ENCODE results near the gene PAFAH1B1. TPM values are rescaled to one million over a fixed set of nuclear protein-coding genes. Genes with fewer than 3 reads are reported as not detected.
"Not testable (repeated sequence)": the region's sequence is repeated elsewhere in the genome, so short reads cannot be mapped to it uniquely, and the experiment has no call there.

Gene PAFAH1B1
- 142 and 155 TPM in 2 replicates for total RNA-seq

- intact Hi-C loops (cut with micrococcal nuclease): loop anchor here (1.0 to 5.0 kb wide), 3 partner anchors 84 to 192 kb away; partner anchors contain the start of genes CLUH and MNT
Observed at GRCh38 chr17:2592971-2593820, at the start of gene PAFAH1B1. Gene PAFAH1B1, plus strand, starts transcription at chr17:2593654. Its CDS starts 44,635 bp downstream, at chr17:2638289.

GRCh38 chr17:2545393-2545792, 48.1 kb upstream of the PAFAH1B1 start:
- intact Hi-C loops (cut with micrococcal nuclease): no loop called here

- intact Hi-C loops (cut with micrococcal nuclease): no loop called here
Observed at GRCh38 chr17:2547176-2547575, 46.3 kb upstream of the PAFAH1B1 start.

GRCh38 chr17:2548026-2548425, 45.4 kb upstream of the PAFAH1B1 start:
- intact Hi-C loops (cut with micrococcal nuclease): not testable (repeated sequence)

GRCh38 chr17:2549392-2550211, 43.9 kb upstream of the PAFAH1B1 start:
- intact Hi-C loops (cut with micrococcal nuclease): no loop called here

- intact Hi-C loops (cut with micrococcal nuclease): no loop called here
Observed at GRCh38 chr17:2551493-2551892, 42.0 kb upstream of the PAFAH1B1 start.

GRCh38 chr17:2551928-2552327, 41.5 kb upstream of the PAFAH1B1 start:
- intact Hi-C loops (cut with micrococcal nuclease): no loop called here

GRCh38 chr17:2560658-2561057, 32.8 kb upstream of the PAFAH1B1 start:
- intact Hi-C loops (cut with micrococcal nuclease): no loop called here

GRCh38 chr17:2562162-2562858, 31.1 kb upstream of the PAFAH1B1 start:
- intact Hi-C loops (cut with micrococcal nuclease): no loop called here

GRCh38 chr17:2563061-2563460, 30.4 kb upstream of the PAFAH1B1 start:
- intact Hi-C loops (cut with micrococcal nuclease): no loop called here

GRCh38 chr17:2563543-2563942, 29.9 kb upstream of the PAFAH1B1 start:
- intact Hi-C loops (cut with micrococcal nuclease): no loop called here

GRCh38 chr17:2564877-2565276, 28.6 kb upstream of the PAFAH1B1 start:
- intact Hi-C loops (cut with micrococcal nuclease): no loop called here

- intact Hi-C loops (cut with micrococcal nuclease): no loop called here
Observed at GRCh38 chr17:2566056-2566455, 27.4 kb upstream of the PAFAH1B1 start.

GRCh38 chr17:2571523-2572303, 21.7 kb upstream of the PAFAH1B1 start:
- intact Hi-C loops (cut with micrococcal nuclease): no loop called here

GRCh38 chr17:2572304-2572609, 21.2 kb upstream of the PAFAH1B1 start:
- intact Hi-C loops (cut with micrococcal nuclease): not testable (repeated sequence)

- intact Hi-C loops (cut with micrococcal nuclease): no loop called here
Observed at GRCh38 chr17:2580151-2580550, 13.3 kb upstream of the PAFAH1B1 start.

GRCh38 chr17:2580661-2581060, 12.8 kb upstream of the PAFAH1B1 start:
- intact Hi-C loops (cut with micrococcal nuclease): no loop called here

GRCh38 chr17:2582493-2582892, 11.0 kb upstream of the PAFAH1B1 start:
- intact Hi-C loops (cut with micrococcal nuclease): no loop called here

GRCh38 chr17:2591040-2591640, 2.3 kb upstream of the PAFAH1B1 start:
- intact Hi-C loops (cut with micrococcal nuclease): loop anchor here (5.0 kb wide), 1 partner anchor 86 kb away; no protein-coding TSS in a partner anchor
